Raji (cell line): ENCODE data around the gene MEN1.
A peak's percentile ranks its signal among the peaks of the same experiment; 100 is the strongest.

Experiments used
- POLR2A ChIP-seq: IDR thresholded peaks from 2 replicates; pipeline ENCODE4 v1.6.1; 2011; ENCODE audit warnings: low read depth, low read length, control low read depth; ENCODE audit not compliant: insufficient read depth

MEN1 gene

DNA sequence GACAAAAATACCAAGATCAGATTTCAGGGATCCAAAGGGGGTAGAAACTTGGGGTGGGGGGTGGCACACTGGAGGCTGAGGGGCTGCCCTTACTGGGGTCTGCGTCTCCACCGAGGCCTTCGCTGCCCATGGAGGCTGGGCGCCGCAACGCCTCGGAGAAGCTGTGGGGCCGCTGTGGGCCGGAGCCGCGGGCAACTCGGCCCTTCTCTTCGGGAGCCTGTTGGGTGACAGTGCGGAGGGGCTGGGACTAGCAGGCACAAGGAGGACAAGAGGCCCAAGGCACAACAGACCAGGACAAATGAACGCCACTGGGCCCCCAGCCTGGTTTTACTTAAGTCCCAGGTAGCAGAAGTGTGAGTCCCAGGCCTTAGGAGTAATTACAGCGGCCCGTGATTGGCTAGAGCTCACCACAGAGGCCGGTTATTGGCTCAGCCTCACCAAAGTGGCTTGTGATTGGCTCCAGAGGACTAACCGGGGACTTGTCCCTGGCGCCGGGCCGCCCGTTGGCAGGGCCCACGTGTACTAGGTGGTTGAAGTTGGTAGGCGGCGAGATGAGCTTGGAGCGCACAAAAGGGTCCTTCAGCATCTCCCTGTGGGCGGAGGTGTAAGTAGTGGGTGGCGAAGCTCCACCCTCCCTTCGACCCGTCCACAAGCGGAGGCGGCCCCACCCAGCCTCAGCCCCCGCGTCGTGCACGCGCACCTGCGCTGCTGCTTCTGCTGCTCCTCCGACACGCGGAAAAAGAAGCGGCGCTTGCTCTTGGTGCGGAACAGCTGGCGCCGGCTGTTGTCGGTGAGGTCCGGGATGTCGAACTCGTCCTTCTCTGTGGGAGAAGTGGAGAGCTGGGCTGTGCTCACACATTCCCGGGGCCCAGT, 16.5 kb upstream of the MEN1 start:
- no peak for TF ChIP-seq POLR2A

DNA sequence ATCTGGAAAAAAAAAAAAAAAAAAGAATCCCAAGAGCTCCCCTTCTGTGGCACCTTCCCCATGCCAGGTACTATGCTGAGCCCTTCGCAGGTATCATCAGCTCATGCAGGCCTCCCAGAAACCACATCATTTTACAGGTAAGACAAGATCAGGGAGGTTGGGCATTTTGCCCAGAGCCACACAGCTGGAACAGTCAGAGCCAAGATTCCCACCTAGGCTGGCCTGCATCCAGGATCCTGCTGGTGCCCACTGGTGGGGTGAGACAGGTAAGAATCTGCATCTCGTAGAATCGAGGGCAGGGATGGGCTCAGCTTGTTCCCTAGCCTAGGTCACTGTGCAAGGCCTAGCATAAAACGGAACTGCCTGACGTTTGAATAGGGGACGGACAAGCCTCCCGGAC, 15.7 kb upstream of the MEN1 start:
- TF ChIP-seq POLR2A: no peak

DNA sequence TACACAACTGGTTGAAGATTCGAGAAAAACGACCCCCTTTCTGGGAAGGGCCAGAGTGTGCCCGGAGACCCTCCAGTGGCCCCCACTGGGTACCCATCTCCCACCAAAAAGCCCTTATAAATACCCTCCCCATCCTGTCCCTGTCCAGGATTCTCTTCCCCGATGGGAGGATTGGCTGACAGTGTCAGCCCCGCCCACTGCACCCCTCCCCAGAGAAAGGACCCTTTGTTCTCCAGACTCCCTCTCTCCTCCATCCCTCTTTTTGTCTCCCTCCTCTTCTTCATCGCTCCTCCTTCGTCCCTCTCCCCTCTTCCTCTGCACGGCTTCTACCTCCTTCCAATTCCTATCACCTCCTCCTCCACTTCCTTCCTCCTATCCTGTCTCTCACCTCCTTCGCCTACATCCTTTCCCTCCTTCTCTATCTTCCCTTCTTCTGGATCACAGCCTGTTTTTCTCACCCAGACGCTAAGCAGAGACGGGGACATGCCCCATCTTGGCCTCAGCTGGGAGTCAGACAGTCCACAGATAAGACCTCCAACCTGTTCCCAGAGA, 13.3 kb upstream of the MEN1 start:
- TF ChIP-seq POLR2A: no peak

DNA sequence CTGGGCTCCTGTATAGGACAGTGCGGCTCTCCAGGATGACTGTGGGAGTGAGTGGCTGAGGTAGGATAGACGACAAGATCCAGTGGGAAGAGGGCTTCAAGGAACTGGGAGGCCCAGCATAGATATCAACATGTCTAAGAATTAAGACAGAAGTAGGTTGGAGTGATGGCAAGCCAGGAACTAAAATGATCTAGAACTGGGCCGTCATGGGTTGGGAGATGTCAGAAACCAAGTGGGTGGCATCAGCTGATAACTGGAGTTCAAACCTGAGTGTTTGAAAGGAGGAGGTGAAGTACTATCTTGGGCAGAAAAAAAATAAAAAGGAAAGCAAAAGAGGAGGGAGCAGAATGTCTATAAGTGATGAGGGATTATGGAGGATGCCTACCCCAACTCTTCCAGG, 7.1 kb upstream of the MEN1 start:
- no peak for TF ChIP-seq POLR2A

DNA sequence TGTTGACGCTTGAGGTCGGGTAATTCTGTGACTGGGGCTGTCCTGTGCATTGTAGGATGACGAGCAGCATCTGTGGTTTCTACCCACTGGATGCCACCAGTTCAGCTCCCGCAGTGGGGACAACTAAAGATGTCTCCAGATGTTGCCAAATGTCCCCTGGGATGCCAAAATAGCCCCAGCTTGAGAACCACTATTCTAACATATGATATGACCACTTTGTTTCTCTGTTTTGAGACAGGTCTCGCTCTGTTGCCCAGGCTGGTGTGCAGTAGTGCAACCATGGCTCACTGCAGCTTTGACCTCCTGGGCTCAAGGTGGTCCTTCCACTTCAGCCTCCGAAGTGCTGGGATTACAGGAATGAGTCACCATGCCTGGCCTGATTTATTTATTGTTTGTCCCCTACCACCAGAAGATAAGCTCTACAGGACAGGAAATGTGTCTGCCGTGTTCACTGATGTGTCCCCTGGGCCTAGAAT, 4.4 kb upstream of the MEN1 start:
- no peak for TF ChIP-seq POLR2A

DNA sequence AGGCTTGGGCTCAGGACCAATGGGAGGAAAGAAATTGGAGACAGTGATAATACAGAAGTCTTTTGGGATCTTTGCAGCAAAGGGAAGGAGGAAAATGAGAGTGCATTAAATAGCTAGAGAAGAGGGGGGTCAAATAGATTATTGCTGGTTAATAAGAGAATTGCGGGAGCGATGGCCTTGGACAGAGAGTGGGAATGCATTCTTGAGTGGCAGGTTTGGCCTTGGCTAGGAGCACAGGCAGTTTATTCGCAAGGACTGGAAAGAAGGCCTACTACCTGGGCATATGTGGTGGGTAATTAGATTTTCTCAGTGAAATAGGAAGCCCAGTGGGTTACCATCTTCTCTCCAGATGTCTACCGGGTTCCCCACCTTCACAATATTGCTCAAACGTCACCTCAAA, 3.5 kb upstream of the MEN1 start:
- TF ChIP-seq POLR2A: no peak

DNA sequence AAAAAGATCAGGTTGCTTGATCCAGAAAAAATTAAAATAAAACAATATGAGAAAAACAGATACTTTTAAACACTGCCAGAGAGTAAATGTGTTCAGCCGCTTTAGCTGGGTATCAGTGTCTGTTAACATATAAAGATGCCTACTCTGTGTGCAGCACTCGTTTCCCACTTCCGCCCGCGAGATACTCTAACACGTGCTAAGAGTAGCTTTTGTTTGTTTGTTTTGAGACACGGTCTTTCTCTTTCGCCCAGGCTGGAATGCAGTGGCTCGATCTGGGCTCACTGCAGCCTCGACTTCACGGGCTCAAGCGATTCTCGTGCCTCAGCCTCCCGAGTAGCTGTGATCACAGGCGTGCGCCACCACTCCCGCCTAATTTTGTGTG, 531 bp upstream of the MEN1 start:
- no peak for TF ChIP-seq POLR2A

DNA sequence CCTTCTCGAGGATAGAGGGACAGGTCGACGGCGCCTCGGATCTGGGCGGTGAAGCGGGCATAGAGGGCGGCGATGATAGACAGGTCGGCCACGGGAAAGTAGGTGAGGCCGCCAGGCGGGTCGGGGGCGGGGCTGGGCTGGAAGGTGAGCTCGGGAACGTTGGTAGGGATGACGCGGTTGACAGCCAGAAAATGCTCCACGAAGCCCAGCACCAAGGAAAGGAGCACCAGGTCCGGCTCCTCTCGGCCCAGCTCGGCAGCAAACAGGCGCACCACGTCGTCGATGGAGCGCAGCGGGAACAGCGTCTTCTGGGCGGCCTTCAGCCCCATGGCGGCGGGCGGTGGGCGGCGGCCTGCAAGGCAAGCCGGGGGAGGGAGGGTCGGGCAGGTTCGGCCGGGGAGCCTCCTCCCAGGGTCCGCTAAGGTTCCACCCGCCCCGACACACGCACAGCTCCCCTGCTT, 540 bp downstream of the MEN1 start:
- TF ChIP-seq POLR2A: no peak

DNA sequence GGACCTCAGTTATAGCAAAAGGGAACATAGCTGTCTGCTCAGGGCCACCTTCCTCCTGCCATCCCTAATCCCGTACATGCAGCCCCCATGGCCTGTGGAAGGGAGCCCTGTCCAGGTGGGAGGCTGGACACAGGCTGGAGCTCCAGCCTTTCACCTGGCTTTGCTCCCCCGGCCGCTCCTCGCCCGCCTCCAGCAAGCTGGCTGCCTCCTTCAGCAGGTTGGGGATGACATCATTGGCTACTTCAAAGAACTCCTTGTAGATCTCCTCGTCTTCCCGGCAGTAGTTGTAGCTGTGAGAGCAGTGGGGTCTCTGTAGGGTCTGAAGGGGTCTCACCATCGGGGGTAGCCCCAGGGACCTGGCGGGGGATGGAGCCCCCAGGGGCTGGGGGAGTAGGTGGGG, 4.9 kb downstream of the MEN1 start:
- no peak for TF ChIP-seq POLR2A

DNA sequence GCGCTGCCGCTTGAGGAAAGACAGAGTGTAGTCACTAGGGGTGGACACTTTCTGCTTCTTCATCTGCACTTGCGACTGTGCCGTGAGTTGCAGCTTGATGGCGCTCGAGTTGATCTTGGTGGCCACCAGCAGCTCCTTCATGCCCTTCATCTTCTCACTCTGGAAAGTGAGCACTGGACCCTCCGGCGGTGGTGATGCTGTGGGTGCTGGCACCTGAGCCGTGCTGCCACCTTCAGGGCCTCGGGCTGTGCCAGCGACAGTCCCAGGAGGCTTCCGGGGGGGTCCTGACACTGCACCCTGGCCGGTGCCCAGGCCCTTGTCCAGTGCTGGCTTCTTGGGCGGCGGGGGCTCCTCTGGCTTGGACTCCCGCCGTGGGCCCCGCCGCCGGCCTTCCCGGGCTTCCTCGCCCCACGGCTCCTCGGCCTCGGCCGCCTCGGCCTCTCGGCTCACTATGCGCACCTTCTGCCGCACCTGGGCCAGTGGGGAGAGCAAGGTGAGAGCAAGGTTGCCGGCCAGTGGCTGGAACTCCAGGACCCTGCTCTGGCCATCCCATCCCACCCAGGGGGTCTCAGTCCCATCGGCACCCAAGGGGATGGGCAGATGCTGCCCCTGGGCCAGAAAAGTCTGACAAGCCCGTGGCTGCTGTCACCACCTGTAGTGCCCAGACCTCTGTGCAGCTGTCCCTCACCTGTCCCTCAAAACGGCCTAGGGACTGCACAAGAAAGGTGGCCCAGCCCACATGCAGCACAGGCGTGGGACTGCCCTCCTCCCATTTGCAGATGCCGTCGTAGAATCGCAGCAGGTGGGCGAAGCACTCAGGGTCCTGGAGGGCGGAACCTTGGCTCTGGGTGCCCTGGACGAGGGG, 5.8 kb downstream of the MEN1 start:
- no peak for TF ChIP-seq POLR2A

DNA sequence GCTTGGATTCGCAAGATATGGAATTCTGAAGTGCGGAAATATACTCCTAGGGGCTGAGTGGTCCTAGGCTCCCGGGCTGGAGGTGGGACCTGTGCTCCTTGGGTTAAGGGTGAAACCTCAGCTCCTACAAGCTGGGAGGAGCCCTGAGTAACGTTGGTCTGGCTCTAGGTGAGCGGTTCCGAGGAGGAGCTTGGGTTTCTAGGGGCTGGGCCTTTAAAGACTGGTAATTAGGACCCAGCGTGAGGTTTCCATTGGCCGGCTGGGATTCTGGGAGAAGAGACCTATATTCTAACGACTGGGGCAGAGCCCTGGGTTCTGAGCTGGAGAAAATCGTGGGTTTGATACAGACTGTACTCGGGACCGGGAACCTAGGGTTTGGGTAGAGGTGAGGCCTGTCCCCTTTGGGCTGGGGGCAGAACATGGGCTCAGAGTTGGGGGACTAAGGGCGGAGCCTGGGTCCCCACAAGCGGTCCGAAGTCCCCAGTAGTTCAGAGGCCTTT, 6.5 kb downstream of the MEN1 start:
- no peak for TF ChIP-seq POLR2A

DNA sequence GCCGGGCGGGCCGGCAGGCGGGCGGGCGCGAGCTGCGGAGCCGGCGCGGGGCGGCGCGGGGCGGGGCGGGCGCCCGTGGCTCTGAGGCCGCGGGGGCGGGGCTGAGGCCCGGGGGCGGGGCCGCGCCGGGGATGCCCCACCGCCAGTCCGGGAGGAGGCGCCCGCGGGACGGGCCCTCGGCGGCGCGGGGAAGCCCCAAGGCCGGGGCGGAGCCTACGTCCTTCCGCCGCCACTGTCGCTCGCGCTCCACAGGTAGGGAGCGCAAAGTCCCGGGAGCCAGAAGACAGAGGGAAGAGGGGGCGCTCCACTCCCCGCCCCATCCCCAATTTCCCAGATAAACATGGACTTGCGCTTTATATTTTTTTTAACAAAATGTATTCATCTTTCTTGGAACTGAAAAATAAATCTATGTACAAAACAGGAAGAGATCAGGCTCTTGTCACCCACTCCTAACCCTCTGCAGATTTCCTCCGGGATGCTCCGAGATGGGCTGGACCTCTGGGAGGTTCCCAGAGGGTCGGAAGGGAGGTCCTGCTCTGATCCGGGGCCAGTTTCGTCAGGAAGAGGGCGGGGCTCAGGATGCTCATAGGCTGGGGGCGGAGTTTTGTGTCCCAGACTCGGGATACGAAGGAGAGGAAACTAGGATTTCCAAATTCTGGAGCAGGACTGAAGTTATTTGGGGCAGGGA, 7.0 kb downstream of the MEN1 start, which contains the start of gene MAP4K2:
Gene MAP4K2 (minus strand): TSS at position 57 of the 688 bp plus-strand sequence. CDS start 65 bp downstream, outside the sequence.
- TF ChIP-seq POLR2A: peak; percentile 47; the same call in 1 of the 2 replicates

DNA sequence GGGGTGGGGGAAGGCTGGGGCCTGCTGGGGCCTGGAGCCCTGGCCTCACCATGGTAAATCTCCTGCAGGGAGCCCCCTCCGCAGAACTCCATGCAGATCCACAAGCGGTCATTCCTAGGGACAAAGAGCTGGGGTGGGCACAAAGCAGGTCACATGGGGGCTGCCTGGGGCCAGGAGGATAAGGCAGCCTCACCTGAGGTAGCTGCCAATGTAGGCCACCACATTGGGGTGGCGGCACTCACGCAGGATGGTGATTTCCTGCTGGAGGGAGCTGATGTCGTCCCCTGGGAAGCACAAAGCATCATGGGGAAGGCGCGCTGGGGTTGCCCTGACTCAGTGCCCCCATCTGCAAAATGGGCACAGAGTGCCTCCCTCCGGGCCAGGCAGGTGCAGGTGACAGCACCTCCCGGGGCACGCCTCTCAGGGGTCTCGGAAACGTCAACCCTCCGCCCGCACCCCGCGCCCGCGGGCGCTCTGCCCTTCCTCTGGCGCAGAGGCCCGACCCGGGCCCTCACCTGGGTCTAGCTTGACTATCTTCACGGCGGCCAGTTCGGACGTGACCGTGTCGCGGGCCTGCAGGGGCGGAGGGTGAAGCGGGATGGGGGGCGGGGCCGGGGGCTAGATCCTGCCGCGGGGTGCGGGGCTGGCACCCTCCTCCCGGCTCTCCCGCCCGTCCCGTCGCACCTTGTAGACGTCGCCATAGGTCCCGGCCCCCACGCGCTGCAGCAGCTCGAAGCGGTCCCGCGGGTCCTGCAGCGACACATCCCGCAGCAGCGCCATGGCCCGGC, 7.8 kb downstream of the MEN1 start:
- TF ChIP-seq POLR2A: peak; percentile 63

DNA sequence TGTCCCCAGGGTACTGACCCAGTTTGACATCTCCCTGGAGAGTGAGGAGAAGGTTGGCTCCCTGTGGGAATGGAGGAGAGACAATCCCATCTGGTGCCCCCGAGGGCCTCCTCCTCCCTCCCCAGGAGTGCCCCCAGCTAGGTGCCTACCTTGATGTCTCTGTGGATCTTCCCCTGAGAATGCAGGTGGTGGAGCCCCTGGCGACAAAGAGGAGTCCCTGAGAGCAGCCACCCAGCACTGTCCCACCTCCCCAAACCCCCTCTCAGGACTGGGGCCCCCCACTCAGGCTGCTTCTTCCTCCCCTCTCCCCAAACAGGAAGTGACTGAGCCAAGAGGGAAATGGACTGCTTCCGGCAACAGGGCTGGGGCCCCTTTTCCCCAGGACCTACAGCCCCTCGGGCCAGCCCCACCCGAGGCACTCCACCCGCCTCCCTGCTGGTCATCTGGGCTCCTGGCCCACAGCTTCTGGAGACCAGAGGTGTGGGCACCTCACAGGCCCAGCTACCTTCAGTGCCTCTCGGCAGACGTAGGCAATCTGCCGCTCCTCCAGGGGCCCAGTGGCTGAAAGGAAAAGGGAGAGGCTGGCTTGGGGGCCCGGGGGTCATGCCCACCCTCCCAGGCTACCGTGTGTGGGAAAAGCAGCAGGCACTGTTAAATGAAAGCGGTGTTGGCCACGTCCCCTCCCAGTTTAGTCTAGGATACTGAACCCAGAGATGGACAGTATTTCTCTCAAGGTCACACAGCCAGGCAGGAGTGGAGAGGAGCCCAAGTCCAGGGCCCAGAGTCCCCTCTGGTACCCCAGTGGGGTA, 8.6 kb downstream of the MEN1 start:
- TF ChIP-seq POLR2A: no peak

DNA sequence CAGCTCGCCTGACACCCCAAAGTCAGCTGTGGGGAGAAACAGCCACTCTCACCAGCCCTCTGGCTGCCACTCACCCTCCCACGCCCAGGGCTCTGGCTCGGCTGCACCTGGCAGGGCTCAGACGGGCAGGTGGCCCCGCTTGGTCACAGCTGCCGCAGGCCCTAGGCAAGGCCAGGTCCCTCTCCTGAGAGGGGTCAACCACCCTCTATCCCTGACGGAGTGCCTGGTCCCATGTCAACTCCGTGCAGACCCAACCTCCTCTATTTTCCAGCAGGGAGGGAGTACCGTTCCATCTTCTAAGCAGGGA, 9.2 kb downstream of the MEN1 start:
- TF ChIP-seq POLR2A: no peak
